Measurements from ENCODE around the gene CHST11.

DNA sequence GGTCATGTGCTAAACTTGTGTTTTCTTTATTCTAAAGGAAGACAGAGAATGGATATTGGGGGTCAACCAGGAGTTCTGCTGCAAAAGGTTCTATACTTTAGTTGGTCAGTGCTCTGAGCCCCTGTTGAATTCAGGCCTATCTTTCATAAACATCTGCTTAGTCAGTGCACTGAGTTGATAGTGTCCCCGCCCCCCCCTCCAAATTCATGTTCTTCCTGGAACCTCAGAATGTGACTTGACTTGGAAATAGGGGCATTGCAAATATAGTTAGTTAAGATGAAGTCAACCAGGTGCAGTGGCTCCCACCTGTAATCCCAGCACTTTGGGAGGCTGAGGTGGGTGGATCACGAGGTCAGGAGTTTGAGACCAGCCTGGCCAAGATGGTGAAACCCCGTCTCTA lies 23.3 kb downstream of the CHST11 start:
- TF ChIP-seq, protein P1, sequence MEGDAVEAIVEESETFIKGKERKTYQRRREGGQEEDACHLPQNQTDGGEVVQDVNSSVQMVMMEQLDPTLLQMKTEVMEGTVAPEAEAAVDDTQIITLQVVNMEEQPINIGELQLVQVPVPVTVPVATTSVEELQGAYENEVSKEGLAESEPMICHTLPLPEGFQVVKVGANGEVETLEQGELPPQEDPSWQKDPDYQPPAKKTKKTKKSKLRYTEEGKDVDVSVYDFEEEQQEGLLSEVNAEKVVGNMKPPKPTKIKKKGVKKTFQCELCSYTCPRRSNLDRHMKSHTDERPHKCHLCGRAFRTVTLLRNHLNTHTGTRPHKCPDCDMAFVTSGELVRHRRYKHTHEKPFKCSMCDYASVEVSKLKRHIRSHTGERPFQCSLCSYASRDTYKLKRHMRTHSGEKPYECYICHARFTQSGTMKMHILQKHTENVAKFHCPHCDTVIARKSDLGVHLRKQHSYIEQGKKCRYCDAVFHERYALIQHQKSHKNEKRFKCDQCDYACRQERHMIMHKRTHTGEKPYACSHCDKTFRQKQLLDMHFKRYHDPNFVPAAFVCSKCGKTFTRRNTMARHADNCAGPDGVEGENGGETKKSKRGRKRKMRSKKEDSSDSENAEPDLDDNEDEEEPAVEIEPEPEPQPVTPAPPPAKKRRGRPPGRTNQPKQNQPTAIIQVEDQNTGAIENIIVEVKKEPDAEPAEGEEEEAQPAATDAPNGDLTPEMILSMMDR (IDR thresholded peaks at IDR 0.05; ENCODE audit: low read depth, low read length, poor library complexity, severe bottlenecking), result no peak
- no peak for TF ChIP-seq EZH2phosphoT487 (IDR thresholded peaks at IDR 0.05; ENCODE audit: borderline replicate concordance, low read length)

Measured in DOHH2 (cell line).